Adipocyte (in vitro differentiated cells): Measurements from ENCODE around the gene TMBIM6.
"Not testable (repeated sequence)": the region's sequence is repeated elsewhere in the genome, so short reads cannot be mapped to it uniquely, and the experiment has no call there.

ENCODE experiments used
- DNase-seq: peaks from one replicate; pipeline ENCODE4 v3.0.0-alpha.2; 2015; ENCODE audit warnings: low read depth
- H3K27me3 ChIP-seq: replicated peaks from 2 replicates; pipeline ENCODE4 v1.7.0; 2013; ENCODE audit warnings: mild to moderate bottlenecking, low read length, moderate library complexity; ENCODE audit not compliant: control insufficient read depth, insufficient read depth
- H3K36me3 ChIP-seq: 2 replicates; pipeline ENCODE4 v1.7.0; 2013; ENCODE audit warnings: low read length, mild to moderate bottlenecking, moderate library complexity; ENCODE audit not compliant: control insufficient read depth, insufficient read depth, severe bottlenecking
- H3K4me1 ChIP-seq: 2 replicates; pipeline ENCODE4 v1.7.0; 2013; ENCODE audit warnings: mild to moderate bottlenecking, low read length, moderate library complexity; ENCODE audit not compliant: control insufficient read depth, insufficient read depth
- H3K4me3 ChIP-seq: 2 replicates; pipeline ENCODE4 v1.7.0; 2013; ENCODE audit warnings: mild to moderate bottlenecking, low read length, moderate library complexity
- H3K9ac ChIP-seq: 2 replicates; pipeline ENCODE4 v1.7.0; 2013; ENCODE audit warnings: mild to moderate bottlenecking, low read length, moderate library complexity
- H3K9me3 ChIP-seq: 2 replicates; pipeline ENCODE4 v1.7.0; 2013; ENCODE audit warnings: mild to moderate bottlenecking, low read length, moderate library complexity; ENCODE audit not compliant: control insufficient read depth

The TMBIM6 gene

DNA sequence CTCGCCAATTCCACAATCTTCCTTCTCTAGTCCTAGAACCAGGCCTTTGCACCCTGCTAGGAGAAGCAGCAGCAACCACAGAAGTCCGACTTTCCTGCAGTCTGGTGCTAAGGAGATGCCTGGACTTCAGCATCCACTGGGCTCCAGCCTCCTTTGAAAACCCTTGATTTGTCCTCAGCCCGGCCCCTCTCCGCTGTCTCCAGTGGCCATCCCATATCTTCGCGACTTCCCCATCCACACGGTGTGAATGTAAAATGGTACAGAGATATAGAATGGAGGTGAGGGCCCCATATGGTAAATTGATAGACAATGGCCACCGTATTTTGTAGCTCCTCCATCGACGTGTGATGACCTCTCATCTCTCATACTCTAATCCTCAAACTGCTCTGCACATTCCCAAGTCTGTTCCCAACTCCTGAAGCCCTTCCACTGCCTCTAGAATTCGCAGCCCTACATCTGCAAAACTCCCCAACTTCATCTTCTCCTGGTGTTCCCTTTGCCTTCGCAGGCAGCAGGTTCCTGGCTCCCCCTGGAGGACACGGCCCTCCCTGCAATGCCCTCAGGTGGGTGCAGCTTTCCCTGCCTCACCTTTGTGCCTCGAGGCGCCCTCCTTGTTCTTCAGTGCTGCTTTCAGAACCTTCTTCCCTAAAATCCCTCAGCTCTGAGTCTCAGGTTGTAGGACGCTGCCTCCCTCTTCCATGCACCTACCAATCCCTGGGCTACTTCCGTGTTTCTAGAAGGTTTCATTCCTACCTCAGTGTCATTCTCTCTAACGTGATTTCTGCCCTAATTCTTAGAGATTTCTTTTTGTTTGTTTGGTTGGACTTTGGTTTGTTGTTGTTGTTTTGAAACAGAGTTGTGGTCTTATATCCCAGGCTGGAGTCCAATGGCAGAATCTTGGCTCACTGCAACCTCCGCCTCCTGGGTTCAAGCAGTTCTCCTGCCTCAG, 36.7 kb downstream of the TMBIM6 start:
- Histone ChIP-seq H3K9ac (no peak overlapping the region), H3K4me3 (no peak overlapping the region), H3K9me3 (no peaks in the 10 kb centered on the region), H3K4me1 (no peaks in the 10 kb centered on the region), H3K36me3 (no peaks in the 10 kb centered on the region), H3K27me3 (peaks cover 4% of the 10 kb centered on the region)
- peak; percentile 56 for DNase-seq

DNA sequence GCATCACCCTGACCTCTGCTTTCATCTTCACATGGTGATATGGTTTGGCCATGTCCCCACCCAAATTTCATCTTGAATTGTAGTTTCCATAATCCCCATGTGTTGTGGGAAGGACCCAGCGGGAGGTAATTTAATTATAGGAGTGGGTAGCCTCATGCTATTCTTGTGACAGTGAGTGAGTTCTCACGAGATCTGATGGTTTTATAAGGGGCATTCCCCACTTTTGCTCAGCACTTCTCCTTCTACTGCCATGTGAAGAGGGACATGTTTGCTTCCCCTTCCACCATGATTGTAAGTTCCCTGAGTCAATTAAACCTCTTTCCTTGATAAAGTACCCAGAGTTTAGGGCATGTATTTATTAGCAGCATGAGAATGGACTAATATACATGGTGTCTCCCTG, 38.2 kb downstream of the TMBIM6 start:
- Histone ChIP-seq H3K36me3 (no peaks in the 10 kb centered on the region), H3K9ac (no peak overlapping the region), H3K4me1 (peaks cover 13% of the 10 kb centered on the region), H3K4me3 (no peak overlapping the region), H3K9me3 (no peaks in the 10 kb centered on the region), H3K27me3 (peaks cover 4% of the 10 kb centered on the region)
- no peak for DNase-seq

GRCh38 chr12:49780914-49781313, 39.6 kb downstream of the TMBIM6 start:
- not testable (repeated sequence) for H3K27me3 ChIP-seq, H3K9me3 ChIP-seq, DNase-seq, H3K36me3 ChIP-seq, H3K9ac ChIP-seq, H3K4me3 ChIP-seq
- peaks cover 18% of the 10 kb centered on the region for H3K4me1 ChIP-seq

GRCh38 chr12:49783917-49784676, 42.7 kb downstream of the TMBIM6 start:
- no peak overlapping the region for H3K9ac ChIP-seq
- peaks cover 6% of the 10 kb centered on the region for H3K36me3 ChIP-seq
- no peak overlapping the region for H3K4me3 ChIP-seq
- H3K4me1 ChIP-seq = peaks cover 18% of the 10 kb centered on the region
- no peaks in the 10 kb centered on the region for H3K27me3 ChIP-seq
- peak; percentile 87 for DNase-seq
- H3K9me3 ChIP-seq = peaks cover 3% of the 10 kb centered on the region

- Histone ChIP-seq H3K27me3 (no peaks in the 10 kb centered on the region), H3K9ac (no peak overlapping the region), H3K9me3 (peaks cover 3% of the 10 kb centered on the region), H3K4me1 (peaks cover 18% of the 10 kb centered on the region), H3K36me3 (peaks cover 11% of the 10 kb centered on the region), H3K4me3 (no peak overlapping the region)
- DNase-seq = peak; percentile 61
These were observed 43.5 kb downstream of the TMBIM6 start for GRCh38 chr12:49784756-49785409.

- Histone ChIP-seq H3K4me3 (no peak overlapping the region), H3K36me3 (peaks cover 23% of the 10 kb centered on the region), H3K27me3 (no peaks in the 10 kb centered on the region), H3K4me1 (peaks cover 18% of the 10 kb centered on the region), H3K9ac (no peak overlapping the region), H3K9me3 (peaks cover 3% of the 10 kb centered on the region)
- DNase-seq = no peak
These were observed 46.3 kb downstream of the TMBIM6 start for GRCh38 chr12:49787672-49788071.

DNA sequence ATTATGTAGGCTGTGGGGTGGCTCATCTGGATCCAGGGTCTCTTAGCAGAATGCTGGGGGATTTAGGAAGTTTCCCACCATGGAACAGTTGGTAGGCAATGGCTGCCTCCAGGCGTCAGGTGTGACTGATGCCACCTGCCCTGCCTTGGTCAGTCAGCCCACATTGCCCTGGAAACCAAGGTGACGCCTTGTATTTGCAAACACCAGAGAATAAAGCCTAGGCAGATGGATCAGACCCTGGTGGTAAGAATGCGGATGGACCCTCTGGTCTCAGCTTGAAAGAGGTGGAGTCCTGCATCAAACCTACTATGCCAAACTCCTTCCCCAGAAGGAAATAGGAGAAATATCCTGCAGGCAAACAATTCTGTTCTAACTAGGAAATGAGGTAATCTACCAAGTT, 48.6 kb downstream of the TMBIM6 start:
- Histone ChIP-seq H3K9me3 (peaks cover 3% of the 10 kb centered on the region), H3K9ac (no peak overlapping the region), H3K36me3 (peaks cover 39% of the 10 kb centered on the region), H3K27me3 (no peaks in the 10 kb centered on the region), H3K4me1 (peaks cover 1% of the 10 kb centered on the region), H3K4me3 (no peak overlapping the region)
- DNase-seq = no peak

DNA sequence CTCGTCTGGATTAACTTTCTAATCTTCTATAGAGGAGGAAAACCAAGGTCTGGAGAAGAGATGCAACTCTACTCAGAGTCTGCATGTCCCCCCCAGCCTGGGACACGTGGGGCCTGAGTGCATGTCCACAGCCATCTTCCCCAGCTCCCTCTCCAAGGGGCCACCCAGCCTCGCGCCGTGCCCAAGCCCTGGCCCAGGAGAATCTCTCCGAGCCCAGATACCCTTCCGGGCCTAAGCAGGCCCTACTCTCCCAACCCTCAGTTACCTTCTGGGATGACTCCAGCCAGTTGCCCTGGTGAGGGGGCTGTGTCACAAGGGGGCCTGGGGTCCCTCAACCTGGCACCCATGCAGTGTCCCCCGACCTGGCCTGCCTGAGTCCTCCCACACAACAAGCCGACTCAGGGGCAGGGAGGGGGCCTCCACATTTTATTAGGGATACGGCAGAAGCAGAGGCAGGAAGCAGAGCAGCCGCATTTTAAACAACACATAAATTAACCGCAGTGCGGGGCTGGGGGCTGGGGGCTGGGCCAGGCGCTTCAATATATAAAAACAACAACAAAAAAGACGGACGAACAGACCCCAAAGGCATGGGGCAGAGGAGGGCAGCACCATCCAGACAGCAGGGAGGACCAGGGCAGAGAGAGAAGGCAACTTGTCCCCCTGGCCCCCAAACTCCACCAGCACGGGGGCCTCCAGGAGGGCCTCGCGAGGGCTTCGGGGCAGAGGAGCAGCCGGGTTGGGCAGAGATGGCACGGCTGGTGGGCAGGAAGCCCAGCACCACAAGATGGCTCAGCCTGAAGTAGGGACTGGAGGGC, 49.6 kb downstream of the TMBIM6 start:
- peaks cover 3% of the 10 kb centered on the region for H3K9me3 ChIP-seq
- DNase-seq = no peak
- H3K9ac ChIP-seq = no peak overlapping the region
- H3K36me3 ChIP-seq = peaks cover 48% of the 10 kb centered on the region
- H3K27me3 ChIP-seq = no peaks in the 10 kb centered on the region
- H3K4me3 ChIP-seq = no peak overlapping the region
- no peaks in the 10 kb centered on the region for H3K4me1 ChIP-seq

DNA sequence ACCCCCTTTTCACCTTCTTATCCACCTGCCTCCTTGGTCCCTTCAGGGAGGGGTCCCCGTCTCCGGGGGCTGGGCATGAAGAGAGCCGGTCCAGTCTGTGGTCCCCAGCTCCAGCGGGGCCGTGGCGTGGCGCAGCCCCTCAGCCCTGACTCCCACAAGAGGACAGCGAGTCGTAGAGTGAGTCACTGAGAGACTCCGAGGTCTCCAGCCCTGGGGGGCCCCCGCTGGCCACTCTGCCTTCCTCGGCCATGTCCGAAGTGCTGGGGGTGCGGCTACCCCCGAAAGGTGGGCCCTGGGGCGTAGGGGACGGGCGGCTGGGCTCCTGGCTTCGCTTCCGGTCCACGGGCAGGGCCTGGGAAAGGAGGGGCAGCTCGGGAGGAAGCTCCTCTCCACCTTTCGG, 50.3 kb downstream of the TMBIM6 start:
- H3K4me3 ChIP-seq = no peak overlapping the region
- H3K9me3 ChIP-seq = peaks cover 3% of the 10 kb centered on the region
- H3K36me3 ChIP-seq = peaks cover 56% of the 10 kb centered on the region
- no peaks in the 10 kb centered on the region for H3K4me1 ChIP-seq
- H3K9ac ChIP-seq = no peak overlapping the region
- H3K27me3 ChIP-seq = no peaks in the 10 kb centered on the region
- no peak for DNase-seq

- no peaks in the 10 kb centered on the region for H3K27me3 ChIP-seq
- H3K4me3 ChIP-seq = no peak overlapping the region
- H3K9ac ChIP-seq = no peak overlapping the region
- H3K4me1 ChIP-seq = no peaks in the 10 kb centered on the region
- DNase-seq = no peak
- peaks cover 3% of the 10 kb centered on the region for H3K9me3 ChIP-seq
- peaks cover 63% of the 10 kb centered on the region for H3K36me3 ChIP-seq
These were observed 51.0 kb downstream of the TMBIM6 start for GRCh38 chr12:49792181-49792970.
